HepG2 (cell line): Measurements from ENCODE around the gene HEPN1. TPM values are rescaled to one million over a fixed set of nuclear protein-coding genes. Genes with fewer than 3 reads are reported as not detected.

Experiments used
- ARNTL ChIP-seq: sonication (generic); formaldehyde crosslinking; IDR thresholded peaks from 2 replicates; pipeline ENCODE4 v1.4.0; 2020; ENCODE audit warnings: mild to moderate bottlenecking, missing genetic modification reagents
- ATAD3A ChIP-seq: sonication (generic); formaldehyde crosslinking; IDR thresholded peaks from 2 replicates; pipeline ENCODE4 v1.4.0; 2020; ENCODE audit warnings: missing genetic modification reagents
- ATF4 ChIP-seq, 2 experiments: fragments of 450-650 bp in 1 of 2; sonication (generic) in 1 of 2; formaldehyde crosslinking; IDR thresholded peaks; 2 replicates each; pipeline versions ENCODE4 v1.5.0 to v1.8.0; 2020 to 2022; ENCODE audit warnings: mild to moderate bottlenecking in 1 of 2, missing genetic modification reagents in 1 of 2
- CREB3 ChIP-seq: sonication (generic); formaldehyde crosslinking; IDR thresholded peaks from 2 replicates; pipeline ENCODE4 v1.5.0; 2020; ENCODE audit warnings: missing genetic modification reagents
- DRAP1 ChIP-seq: IDR thresholded peaks from 2 replicates; pipeline ENCODE4 v1.6.1; 2016; ENCODE audit warnings: missing genetic modification reagents, missing compliant biosample characterization
- ELF3 ChIP-seq: IDR thresholded peaks from 2 replicates; pipeline ENCODE4 v1.6.1; 2016; ENCODE audit warnings: missing genetic modification reagents, missing compliant biosample characterization
- ERF ChIP-seq: IDR thresholded peaks from 2 replicates; pipeline ENCODE4 v1.6.1; 2018; ENCODE audit warnings: missing biosample characterization, missing genetic modification reagents
- HNF4G ChIP-seq, 2 experiments: sonication (generic) in 1 of 2; formaldehyde crosslinking in 1 of 2; IDR thresholded peaks; 2 replicates each; pipeline versions ENCODE4 v1.4.0 to v1.6.1; 2011 to 2020; ENCODE audit warnings: borderline replicate concordance in 2 of 2, low read depth in 2 of 2, mild to moderate bottlenecking in 2 of 2, low read length in 1 of 2, missing genetic modification reagents in 1 of 2, moderate library complexity in 1 of 2
- NCOA2 ChIP-seq: sonication (generic); formaldehyde crosslinking; IDR thresholded peaks from 2 replicates; pipeline ENCODE4 v1.8.0; 2022; ENCODE audit warnings: inconsistent platforms
- NKX3-1 ChIP-seq: sonication (generic); formaldehyde crosslinking; IDR thresholded peaks from 2 replicates; pipeline ENCODE4 v1.5.0; 2020; ENCODE audit warnings: missing genetic modification reagents
- NONO ChIP-seq, 2 experiments: fragments of 450-650 bp in 1 of 2; sonication (generic) in 1 of 2; formaldehyde crosslinking in 1 of 2; IDR thresholded peaks in 1 of 2; conservative IDR thresholded peaks in 1 of 2; 2 replicates each; pipeline versions ENCODE4 v1.6.1 to v1.8.0; 2017 to 2022; ENCODE audit warnings: mild to moderate bottlenecking in 1 of 2, missing genetic modification reagents in 1 of 2, moderate library complexity in 1 of 2
- NR2C2 ChIP-seq: sonication (generic); formaldehyde crosslinking; IDR thresholded peaks from 2 replicates; pipeline ENCODE4 v1.4.0; 2020; ENCODE audit warnings: missing genetic modification reagents, mild to moderate bottlenecking, moderate library complexity, borderline replicate concordance
- SNAPC5 ChIP-seq: sonication (generic); formaldehyde crosslinking; IDR thresholded peaks from 2 replicates; pipeline ENCODE4 v1.8.1; 2023; ENCODE audit warnings: mild to moderate bottlenecking, missing genetic modification reagents, borderline replicate concordance
- SPEN ChIP-seq: sonication (generic); formaldehyde crosslinking; IDR thresholded peaks from 2 replicates; pipeline ENCODE4 v1.5.1; 2020; ENCODE audit warnings: low read depth, mild to moderate bottlenecking, missing genetic modification reagents
- ZFP41 ChIP-seq: sonication (generic); formaldehyde crosslinking; IDR thresholded peaks from 2 replicates; pipeline ENCODE4 v1.4.0; 2020; ENCODE audit warnings: mild to moderate bottlenecking, missing genetic modification reagents, borderline replicate concordance
- ZKSCAN5 ChIP-seq: sonication (generic); formaldehyde crosslinking; IDR thresholded peaks from 2 replicates; pipeline ENCODE4 v1.5.1; 2020; ENCODE audit warnings: mild to moderate bottlenecking, missing genetic modification reagents
- ZNF253 ChIP-seq: sonication (generic); formaldehyde crosslinking; IDR thresholded peaks from 2 replicates; pipeline ENCODE4 v1.8.0; 2022; ENCODE audit warnings: mild to moderate bottlenecking, missing genetic modification reagents, borderline replicate concordance
- ZNF335 ChIP-seq: sonication (generic); formaldehyde crosslinking; IDR thresholded peaks from 2 replicates; pipeline ENCODE4 v1.4.0; 2020; ENCODE audit warnings: missing genetic modification reagents
- ZNF460 ChIP-seq: sonication (generic); formaldehyde crosslinking; IDR thresholded peaks from 2 replicates; pipeline ENCODE4 v1.5.1; 2020; ENCODE audit warnings: missing genetic modification reagents, mild to moderate bottlenecking, borderline replicate concordance
- ZNF501 ChIP-seq: sonication (generic); formaldehyde crosslinking; IDR thresholded peaks from 2 replicates; pipeline ENCODE4 v1.5.1; 2020; ENCODE audit warnings: mild to moderate bottlenecking, moderate library complexity, missing genetic modification reagents
- ZNF503 ChIP-seq: sonication (generic); formaldehyde crosslinking; IDR thresholded peaks from 2 replicates; pipeline ENCODE4 v1.4.0; 2020; ENCODE audit warnings: missing genetic modification reagents
- ZNF543 ChIP-seq: sonication (generic); formaldehyde crosslinking; IDR thresholded peaks from 2 replicates; pipeline ENCODE4 v1.4.0; 2020; ENCODE audit warnings: mild to moderate bottlenecking, missing genetic modification reagents
- ZNF616 ChIP-seq: sonication (generic); formaldehyde crosslinking; IDR thresholded peaks from 2 replicates; pipeline ENCODE4 v1.5.0; 2020; ENCODE audit warnings: low read depth, mild to moderate bottlenecking, missing genetic modification reagents
- ZNF7 ChIP-seq: IDR thresholded peaks from 2 replicates; pipeline ENCODE4 v1.6.1; 2016; ENCODE audit warnings: missing biosample characterization, missing genetic modification reagents
- ZNF740 ChIP-seq: sonication (generic); formaldehyde crosslinking; IDR thresholded peaks from 2 replicates; pipeline ENCODE4 v1.4.0; 2020; ENCODE audit warnings: missing genetic modification reagents
- polyA plus RNA-seq, 8 experiments: library from polyadenylated mRNA; depleted of rRNA in 3 of 8; stranded (reverse) in 7 of 8; unstranded in 1 of 8; fragments of >200 nt; fragmentation: Illumina TruSeq in 4 of 8; extraction: Trizol in 4 of 8; gene quantifications; 2 replicates each; pipeline versions ENCODE4 v1.2.1 to v1.2.3, GENCODE V29; 2011 to 2016; ENCODE audit warnings: low read depth in 4 of 8, missing spikeins in 1 of 8, mixed read lengths in 1 of 8; ENCODE audit not compliant: insufficient read depth in 1 of 8
- total RNA-seq, 5 experiments: library from RNA; depleted of rRNA; stranded (reverse); fragments of >200 nt; fragmentation: Illumina TruSeq; extraction: Trizol; gene quantifications; 2 replicates each; pipeline ENCODE4 v1.2.3, GENCODE V29; 2016; ENCODE audit warnings: low read depth in 1 of 5

HEPN1 gene
- total and polyA plus RNA-seq, 2 of the 13 experiments (the other 11 are each of a cell fraction or from before 2014, with no cell fraction given) = not detected

- TF ChIP-seq ZNF616 (CRISPR knock-in tag) (no peak), CREB3 (0 out of 2 replicates have a peak, but pooled peaks have one; percentile 34), SPEN (CRISPR knock-in tag) (no peak), ZNF740 (CRISPR knock-in tag) (no peak), NR2C2 (CRISPR knock-in tag) (0 out of 2 replicates have a peak, but pooled peaks have one; percentile 23), NKX3-1 (CRISPR knock-in tag) (no peak), NCOA2 (CRISPR knock-in tag) (peak; percentile 40; the same call in 1 of the 2 replicates), ZNF7 (no peak), ZNF335 (CRISPR knock-in tag) (0 out of 2 replicates have a peak, but pooled peaks have one; percentile 21), SNAPC5 (CRISPR knock-in tag) (no peak), ZNF503 (CRISPR knock-in tag) (no peak), HNF4G (IDR thresholded peaks at IDR 0.05; ENCODE audit: borderline replicate concordance, low read depth, low read length) (peak; percentile 85), HNF4G (CRISPR knock-in tag; IDR thresholded peaks at IDR 0.05; ENCODE audit: borderline replicate concordance, low read depth) (no peak), DRAP1 (CRISPR knock-in tag) (peak; percentile 45), ATAD3A (CRISPR knock-in tag) (no peak), ZFP41 (CRISPR knock-in tag) (no peak), ZNF460 (CRISPR knock-in tag) (no peak), ERF (peak; percentile 57; the same call in 1 of the 2 replicates), ZNF253 (CRISPR knock-in tag) (no peak), ATF4 (CRISPR knock-in tag; IDR thresholded peaks at IDR 0.05) (peak in 1 of 2 experiments; percentile 54; a peak in 2 of 4 replicates), ZNF543 (CRISPR knock-in tag) (0 out of 2 replicates have a peak, but pooled peaks have one; percentile 4), ZNF501 (CRISPR knock-in tag) (peak; percentile 61; the same call in 1 of the 2 replicates), ELF3 (CRISPR knock-in tag) (peak; percentile 39; the same call in 1 of the 2 replicates), NONO (IDR thresholded peaks at IDR 0.05) (no peak), NONO (CRISPR knock-in tag; conservative IDR thresholded peaks at IDR 0.05) (0 out of 2 replicates have a peak, but pooled peaks have one; percentile 46), ARNTL (peak; percentile 21; the same call in 1 of the 2 replicates), ZKSCAN5 (CRISPR knock-in tag) (peak; percentile 77; the same call in 1 of the 2 replicates)
These were observed 16.0 kb downstream of the HEPN1 start (continued) for GRCh38 chr11:124934862-124935547.
